NCI-H510A (cell line): ENCODE data around the gene TNFRSF18.

Experiments
- DNase-seq: peaks from one replicate; lab custom pipeline; 2025; lab: John Stamatoyannopoulos, UW

Gene TNFRSF18

GRCh38 chr1:1211541-1212441 is 5.4 kb upstream of the TNFRSF18 start:
- no peak for DNase-seq

GRCh38 chr1:1210726-1211540 is 4.5 kb upstream of the TNFRSF18 start:
- no peak for DNase-seq

DNA sequence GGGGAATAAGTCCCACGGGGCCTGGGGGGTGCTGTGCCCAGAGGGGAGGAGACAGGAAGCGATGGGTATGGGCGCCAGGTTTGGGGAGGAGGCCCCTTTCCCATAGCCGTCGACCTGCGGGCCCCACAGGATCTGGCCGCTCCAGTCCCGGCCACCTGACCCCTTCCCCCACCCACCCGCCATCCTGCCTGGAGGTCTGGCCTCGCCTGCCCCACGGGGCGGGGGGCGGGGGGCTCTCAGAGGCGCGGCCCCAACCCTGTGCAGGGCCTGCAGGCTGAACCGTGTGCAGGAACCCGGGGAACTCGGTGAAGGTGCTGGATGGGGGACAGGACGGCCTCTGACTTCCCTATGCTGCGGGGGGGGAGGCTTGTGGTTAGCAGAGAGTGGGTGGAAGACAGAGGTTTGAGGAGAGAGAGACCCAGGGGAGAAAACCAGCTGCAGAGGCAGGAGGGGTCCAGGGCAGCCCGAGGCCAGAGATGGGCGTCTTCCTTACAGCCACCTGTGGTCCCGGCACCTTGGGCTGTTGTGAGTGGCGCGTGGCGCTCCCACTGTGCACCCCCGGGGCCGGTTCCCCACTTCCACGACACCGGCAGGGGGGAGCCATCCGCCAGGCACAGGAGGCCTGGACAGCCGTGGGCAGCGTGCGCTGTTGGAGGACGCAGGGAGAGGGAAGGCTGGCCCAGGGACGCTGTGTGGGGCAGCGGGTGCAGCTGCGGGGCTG is 2.5 kb upstream of the TNFRSF18 start:
- no peak for DNase-seq

- no peak for DNase-seq
Measured at GRCh38 chr1:1207571-1207892, 1.1 kb upstream of the TNFRSF18 start.

DNA sequence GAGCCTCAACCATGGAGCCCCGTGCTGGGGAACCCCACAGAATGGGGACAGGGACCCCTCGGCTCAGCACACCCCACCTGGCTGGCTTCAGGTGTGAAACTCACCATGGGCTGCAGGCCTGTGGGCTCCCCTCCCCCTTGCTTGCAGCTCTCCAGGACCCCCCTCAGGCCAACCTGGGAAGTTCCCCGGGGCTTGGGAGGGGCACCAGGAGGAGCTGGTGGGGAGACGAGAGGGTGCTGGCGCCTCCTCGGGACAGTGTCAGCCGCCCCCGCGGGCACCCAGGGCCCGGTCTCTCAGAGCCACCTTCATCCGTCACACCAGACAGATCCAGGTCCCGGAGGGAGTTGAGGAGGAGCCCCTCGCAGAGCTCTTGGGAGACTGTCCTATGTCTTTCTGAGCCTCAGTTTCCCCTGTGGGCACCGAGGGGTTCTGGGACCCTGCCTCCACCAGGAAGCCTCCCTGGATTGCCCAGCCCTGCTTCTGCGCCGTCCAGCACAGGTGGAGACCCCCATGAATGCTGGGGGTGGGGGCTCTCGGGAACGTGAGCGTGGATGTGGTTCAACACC is 657 bp upstream of the TNFRSF18 start:
- DNase-seq: no peak

GRCh38 chr1:1205769-1206375 is 520 bp downstream of the TNFRSF18 start:
- no peak for DNase-seq

DNA sequence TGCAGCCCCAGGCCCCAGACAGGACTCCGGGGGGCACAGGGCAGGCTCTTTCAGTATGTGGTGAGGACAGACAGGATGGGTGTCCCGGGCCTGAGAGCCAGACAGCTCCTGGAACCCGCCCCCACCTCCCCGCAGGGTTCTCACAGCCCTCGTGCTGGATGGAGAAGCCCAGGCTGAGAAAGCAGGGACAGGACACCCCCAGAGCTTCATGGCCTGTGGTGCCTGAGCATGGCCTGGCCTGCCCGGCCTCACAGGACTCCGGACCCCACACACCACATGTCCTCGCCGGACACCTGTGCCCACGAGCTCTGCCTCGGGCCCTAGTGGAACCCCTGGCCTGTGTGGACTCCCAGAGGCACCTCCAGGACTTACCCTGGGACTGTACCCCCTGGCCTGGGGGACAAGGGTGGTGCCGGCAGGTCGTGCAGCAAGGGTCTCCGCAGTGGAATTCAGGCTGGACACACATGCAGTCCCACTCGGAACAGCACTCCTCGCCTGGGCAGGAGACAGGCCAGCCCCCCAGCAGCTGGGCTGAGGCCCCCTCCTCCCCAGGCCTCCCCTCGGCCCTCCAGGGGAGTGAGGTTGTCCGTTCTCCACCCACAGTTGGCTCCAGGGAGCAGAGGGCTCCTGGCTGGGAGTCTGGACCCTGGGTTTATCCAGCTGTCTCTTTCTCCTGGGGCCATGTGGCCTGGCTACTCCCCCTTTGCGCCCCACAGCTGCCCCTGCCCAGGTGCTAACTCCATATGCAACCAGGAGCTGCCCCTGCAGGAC is 1.2 kb downstream of the TNFRSF18 start:
- DNase-seq: no peak

DNA sequence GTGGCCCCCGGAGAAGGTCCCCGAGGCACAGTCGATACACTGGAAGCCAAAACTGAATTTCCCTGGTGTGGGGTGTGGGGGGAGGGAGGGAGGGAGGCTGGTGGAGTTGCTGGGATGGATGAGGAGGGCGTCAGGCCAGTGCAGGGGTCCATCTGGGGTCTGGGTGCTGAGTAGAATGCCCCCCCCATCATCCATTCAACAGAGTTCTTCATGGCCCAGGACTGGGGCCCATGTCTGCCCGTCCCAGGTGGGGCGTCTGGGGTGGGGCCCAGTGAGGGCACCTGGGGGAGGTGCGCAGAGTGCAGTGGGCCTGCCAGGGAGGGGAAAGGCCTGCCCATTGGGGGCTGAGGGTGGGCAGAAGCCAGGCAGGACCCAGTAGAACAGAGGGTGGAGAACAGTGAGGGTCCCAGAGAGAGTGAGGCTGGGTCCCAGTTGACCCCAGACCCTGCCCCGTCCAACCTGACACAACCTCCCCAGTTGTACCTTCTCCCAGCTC is 1.9 kb downstream of the TNFRSF18 start:
- no peak for DNase-seq

- DNase-seq: no peak
Measured at GRCh38 chr1:1203561-1204424, 2.6 kb downstream of the TNFRSF18 start.

DNA sequence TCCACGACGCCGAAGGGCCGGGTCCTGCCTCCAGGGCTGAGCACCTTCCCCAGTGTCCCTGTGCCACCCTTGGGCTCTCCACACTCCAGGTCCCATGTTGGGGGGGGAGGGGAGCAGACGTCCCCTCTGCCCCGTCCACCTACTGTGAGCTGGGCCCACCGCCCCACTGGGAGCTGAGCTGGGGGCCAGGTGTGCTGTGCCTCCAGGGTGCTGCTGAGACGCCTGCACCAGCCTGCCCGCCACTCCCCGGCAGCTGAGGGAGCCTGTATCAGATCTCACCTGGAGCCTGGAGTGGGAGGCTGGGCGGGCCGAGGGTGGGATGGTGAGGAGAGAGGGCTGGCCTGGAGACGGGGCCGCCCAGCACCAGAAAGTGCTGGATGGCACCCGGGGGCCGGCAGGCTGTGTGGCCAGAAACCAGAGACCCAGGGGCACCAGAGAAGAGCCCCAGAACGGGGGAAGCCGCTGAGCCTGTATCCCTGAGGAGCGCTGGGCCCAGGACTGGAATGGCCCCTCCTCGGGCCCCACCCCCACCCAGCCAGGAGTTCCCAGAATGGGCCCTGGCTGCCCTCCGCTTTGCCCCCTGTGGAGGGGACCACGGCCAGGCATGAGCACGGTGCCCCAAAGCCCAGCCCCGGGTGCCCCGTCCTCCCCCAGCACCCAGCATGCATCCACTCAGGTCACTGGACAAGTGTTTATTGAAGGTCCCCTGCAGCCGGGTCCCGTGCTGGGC is 3.4 kb downstream of the TNFRSF18 start:
- DNase-seq: no peak

GRCh38 chr1:1200876-1201810 is 5.2 kb downstream of the TNFRSF18 start:
- DNase-seq: peak; percentile 55

GRCh38 chr1:1199961-1200875 is 6.2 kb downstream of the TNFRSF18 start:
- no peak for DNase-seq

- no peak for DNase-seq
Measured at GRCh38 chr1:1199141-1199960, 7.0 kb downstream of the TNFRSF18 start.

DNA sequence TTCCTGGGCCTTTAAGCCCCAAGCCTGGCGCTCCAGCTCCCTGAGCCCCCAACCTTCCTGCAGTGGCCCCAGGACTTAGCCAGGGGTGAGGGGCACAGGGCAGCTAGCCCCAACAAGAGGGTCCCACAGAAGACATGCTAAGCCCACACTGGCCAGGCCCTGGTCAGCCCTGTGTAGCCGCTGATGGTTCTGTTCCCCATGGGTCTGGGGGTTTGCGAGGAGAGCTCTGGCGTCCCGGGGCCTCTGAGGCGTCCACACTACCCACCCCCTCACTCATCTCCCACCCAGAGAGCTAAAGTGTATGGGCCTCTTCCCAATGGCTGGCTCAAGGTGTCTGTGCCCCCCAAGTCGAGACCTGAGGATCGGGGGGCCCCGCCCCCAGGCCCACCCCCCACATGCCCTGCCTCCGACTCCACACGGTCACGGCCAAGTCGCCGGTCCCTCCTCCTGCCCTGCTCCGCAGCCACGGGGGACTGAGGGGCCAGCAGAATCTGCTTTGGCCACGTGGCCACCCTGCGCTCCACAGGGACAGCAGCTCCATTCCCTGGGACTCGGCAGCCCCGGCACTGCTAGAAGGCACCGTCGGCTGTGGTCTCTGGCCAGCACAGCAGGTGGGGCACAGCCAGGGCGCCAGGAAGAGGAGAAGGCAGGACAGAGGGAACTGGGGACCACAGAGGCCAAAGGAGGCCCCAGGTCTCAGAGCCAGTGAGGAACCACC is 7.8 kb downstream of the TNFRSF18 start:
- no peak for DNase-seq
